ENCODE results near the gene APLN.

Gene APLN

GRCh38 chrX:129638917-129639316 lies 15.8 kb downstream of the APLN start:
- H3K4me1 Mint-ChIP-seq (ENCODE audit: low read depth) = peaks cover 4% of the 10 kb centered on the region
- H3K4me3 Mint-ChIP-seq = no peak overlapping the region
- no peaks in the 10 kb centered on the region for H3K9me3 Mint-ChIP-seq
- H3K36me3 Mint-ChIP-seq (ENCODE audit: low read depth) = no peaks in the 10 kb centered on the region
- H3K27ac Mint-ChIP-seq = no peak overlapping the region
- H3K27me3 Mint-ChIP-seq (ENCODE audit: low read depth) = peaks cover 3% of the 10 kb centered on the region

- Mint-ChIP-seq H3K4me3 (no peak overlapping the region), H3K9me3 (no peaks in the 10 kb centered on the region), H3K4me1 (ENCODE audit: low read depth) (peaks cover 4% of the 10 kb centered on the region), H3K27ac (no peak overlapping the region), H3K27me3 (ENCODE audit: low read depth) (peaks cover 3% of the 10 kb centered on the region), H3K36me3 (ENCODE audit: low read depth) (no peaks in the 10 kb centered on the region)
These were observed 17.3 kb downstream of the APLN start for GRCh38 chrX:129637217-129638109.

- H3K4me3 Mint-ChIP-seq = no peak overlapping the region
These were observed 18.5 kb downstream of the APLN start for GRCh38 chrX:129636175-129636681.

GRCh38 chrX:129634541-129634940 lies 20.2 kb downstream of the APLN start:
- Mint-ChIP-seq H3K4me3 (no peak overlapping the region), H3K27me3 (ENCODE audit: low read depth) (no peaks in the 10 kb centered on the region), H3K4me1 (ENCODE audit: low read depth) (peaks cover 4% of the 10 kb centered on the region), H3K27ac (no peak overlapping the region), H3K9me3 (no peaks in the 10 kb centered on the region), H3K36me3 (ENCODE audit: low read depth) (no peaks in the 10 kb centered on the region)

More at GRCh38 chrX:129636175-129636681, 18.5 kb downstream of the APLN start:
- H3K9me3 Mint-ChIP-seq = no peaks in the 10 kb centered on the region
- no peak overlapping the region for H3K27ac Mint-ChIP-seq
- no peaks in the 10 kb centered on the region for H3K36me3 Mint-ChIP-seq (ENCODE audit: low read depth)
- peaks cover 4% of the 10 kb centered on the region for H3K4me1 Mint-ChIP-seq (ENCODE audit: low read depth)
- peaks cover 3% of the 10 kb centered on the region for H3K27me3 Mint-ChIP-seq (ENCODE audit: low read depth)

- Mint-ChIP-seq H3K27me3 (ENCODE audit: low read depth) (no peaks in the 10 kb centered on the region), H3K4me1 (ENCODE audit: low read depth) (peaks cover under 1% of the 10 kb centered on the region), H3K36me3 (ENCODE audit: low read depth) (no peaks in the 10 kb centered on the region), H3K9me3 (no peaks in the 10 kb centered on the region), H3K27ac (no peak overlapping the region), H3K4me3 (no peak overlapping the region)
These were observed 22.3 kb downstream of the APLN start for GRCh38 chrX:129632443-129632842.

GRCh38 chrX:129631849-129632248 lies 22.9 kb downstream of the APLN start:
- H3K36me3 Mint-ChIP-seq (ENCODE audit: low read depth) = no peaks in the 10 kb centered on the region
- H3K27ac Mint-ChIP-seq = no peak overlapping the region
- no peak overlapping the region for H3K4me3 Mint-ChIP-seq
- H3K9me3 Mint-ChIP-seq = no peaks in the 10 kb centered on the region
- no peaks in the 10 kb centered on the region for H3K27me3 Mint-ChIP-seq (ENCODE audit: low read depth)
- H3K4me1 Mint-ChIP-seq (ENCODE audit: low read depth) = no peaks in the 10 kb centered on the region

- H3K9me3 Mint-ChIP-seq = no peaks in the 10 kb centered on the region
- H3K4me3 Mint-ChIP-seq = no peak overlapping the region
- no peaks in the 10 kb centered on the region for H3K36me3 Mint-ChIP-seq (ENCODE audit: low read depth)
- no peak overlapping the region for H3K27ac Mint-ChIP-seq
- H3K27me3 Mint-ChIP-seq (ENCODE audit: low read depth) = peaks cover 4% of the 10 kb centered on the region
- H3K4me1 Mint-ChIP-seq (ENCODE audit: low read depth) = no peaks in the 10 kb centered on the region
These were observed 24.9 kb downstream of the APLN start for GRCh38 chrX:129629837-129630236.

GRCh38 chrX:129626026-129626425 lies 28.7 kb downstream of the APLN start:
- no peak overlapping the region for H3K4me3 Mint-ChIP-seq
- no peaks in the 10 kb centered on the region for H3K9me3 Mint-ChIP-seq
- no peaks in the 10 kb centered on the region for H3K4me1 Mint-ChIP-seq (ENCODE audit: low read depth)
- H3K36me3 Mint-ChIP-seq (ENCODE audit: low read depth) = no peaks in the 10 kb centered on the region
- no peak overlapping the region for H3K27ac Mint-ChIP-seq
- peaks cover 4% of the 10 kb centered on the region for H3K27me3 Mint-ChIP-seq (ENCODE audit: low read depth)

GRCh38 chrX:129622757-129623301 lies 31.9 kb downstream of the APLN start:
- H3K36me3 Mint-ChIP-seq (ENCODE audit: low read depth) = no peaks in the 10 kb centered on the region
- H3K27ac Mint-ChIP-seq = no peak overlapping the region
- H3K4me3 Mint-ChIP-seq = no peak overlapping the region
- no peaks in the 10 kb centered on the region for H3K9me3 Mint-ChIP-seq
- no peaks in the 10 kb centered on the region for H3K4me1 Mint-ChIP-seq (ENCODE audit: low read depth)
- peaks cover 4% of the 10 kb centered on the region for H3K27me3 Mint-ChIP-seq (ENCODE audit: low read depth)

- H3K27me3 Mint-ChIP-seq (ENCODE audit: low read depth) = no peaks in the 10 kb centered on the region
- H3K9me3 Mint-ChIP-seq = no peaks in the 10 kb centered on the region
- H3K36me3 Mint-ChIP-seq (ENCODE audit: low read depth) = no peaks in the 10 kb centered on the region
- H3K27ac Mint-ChIP-seq = no peak overlapping the region
- peaks cover 3% of the 10 kb centered on the region for H3K4me1 Mint-ChIP-seq (ENCODE audit: low read depth)
- no peak overlapping the region for H3K4me3 Mint-ChIP-seq
These were observed 35.8 kb downstream of the APLN start for GRCh38 chrX:129618997-129619396.

GRCh38 chrX:129617420-129617819 lies 37.3 kb downstream of the APLN start:
- Mint-ChIP-seq H3K4me1 (ENCODE audit: low read depth) (peaks cover 7% of the 10 kb centered on the region), H3K27ac (no peak overlapping the region), H3K27me3 (ENCODE audit: low read depth) (no peaks in the 10 kb centered on the region), H3K4me3 (no peak overlapping the region), H3K36me3 (ENCODE audit: low read depth) (no peaks in the 10 kb centered on the region), H3K9me3 (no peaks in the 10 kb centered on the region)

GRCh38 chrX:129614481-129615255 lies 40.1 kb downstream of the APLN start:
- Mint-ChIP-seq H3K36me3 (ENCODE audit: low read depth) (no peaks in the 10 kb centered on the region), H3K9me3 (no peaks in the 10 kb centered on the region), H3K4me1 (ENCODE audit: low read depth) (peaks cover 7% of the 10 kb centered on the region), H3K27me3 (ENCODE audit: low read depth) (no peaks in the 10 kb centered on the region), H3K4me3 (no peak overlapping the region), H3K27ac (no peak overlapping the region)

- H3K4me1 Mint-ChIP-seq (ENCODE audit: low read depth) = peaks cover 7% of the 10 kb centered on the region
- no peak overlapping the region for H3K4me3 Mint-ChIP-seq
- no peaks in the 10 kb centered on the region for H3K9me3 Mint-ChIP-seq
- H3K27me3 Mint-ChIP-seq (ENCODE audit: low read depth) = peaks cover 3% of the 10 kb centered on the region
- peak overlapping the region; percentile 72 for H3K27ac Mint-ChIP-seq
- no peaks in the 10 kb centered on the region for H3K36me3 Mint-ChIP-seq (ENCODE audit: low read depth)
These were observed 41.2 kb downstream of the APLN start for GRCh38 chrX:129613596-129613995.

GRCh38 chrX:129612396-129612795 lies 42.4 kb downstream of the APLN start:
- peaks cover 5% of the 10 kb centered on the region for H3K27me3 Mint-ChIP-seq (ENCODE audit: low read depth)
- H3K4me3 Mint-ChIP-seq = no peak overlapping the region
- H3K9me3 Mint-ChIP-seq = no peaks in the 10 kb centered on the region
- H3K4me1 Mint-ChIP-seq (ENCODE audit: low read depth) = peaks cover 7% of the 10 kb centered on the region
- no peak overlapping the region for H3K27ac Mint-ChIP-seq
- H3K36me3 Mint-ChIP-seq (ENCODE audit: low read depth) = no peaks in the 10 kb centered on the region

All from T-helper 1 cell treated with Interleukin-12 subunit alpha and Interleukin-12 subunit beta and Interleukin-4 antibody, amounts not matched to agents 30 μg/mL and 1 μg/mL, for 36 hours (primary cell).